OCI-LY3 (cell line): ENCODE data around the gene ARNT2.

Experiments used
- CTCF ChIP-seq: fragments of 200-600, 300-600 bp; sonication (generic); IDR thresholded peaks from 2 replicates; pipeline ENCODE4 v1.5.1; 2014; ENCODE audit warnings: antibody characterized with exemption, low read length, low read depth
- EZH2phosphoT487 ChIP-seq: fragments of 200-600 bp; shearing (Covaris generic); IDR thresholded peaks from 2 replicates; pipeline ENCODE4 v1.6.1; 2018; ENCODE audit warnings: antibody characterized with exemption, mixed run types, low read depth

- TF ChIP-seq CTCF (no peak), EZH2phosphoT487 (no peak)
Observed at GRCh38 chr15:80483725-80484161, 79.6 kb downstream of the ARNT2 start.
